Epithelial cell of proximal tubule (primary cell): ENCODE results near the gene PSTPIP1. TPM values are rescaled to one million over a fixed set of nuclear protein-coding genes. Genes with fewer than 3 reads are reported as not detected.

Source experiments
- DNase-seq: peaks from one replicate; pipeline ENCODE4 v3.0.0-alpha.2; 2011; ENCODE audit warnings: low read depth
- H3K4me3 ChIP-seq: 2 replicates; pipeline ENCODE4 v1.5.1; 2011; ENCODE audit warnings: low read depth, mild to moderate bottlenecking, low read length
- CTCF ChIP-seq: conservative IDR thresholded peaks from 2 replicates; pipeline ENCODE4 v1.5.1; 2012; ENCODE audit warnings: low read depth, mild to moderate bottlenecking, low read length
- total RNA-seq: library from RNA; depleted of rRNA; stranded (reverse); fragments of >200 nt; gene quantifications from 2 replicates; pipeline ENCODE4 v1.2.3, GENCODE V29; 2015

The PSTPIP1 gene
- total RNA-seq, 1 donor from 2014 or later: not detected

DNA sequence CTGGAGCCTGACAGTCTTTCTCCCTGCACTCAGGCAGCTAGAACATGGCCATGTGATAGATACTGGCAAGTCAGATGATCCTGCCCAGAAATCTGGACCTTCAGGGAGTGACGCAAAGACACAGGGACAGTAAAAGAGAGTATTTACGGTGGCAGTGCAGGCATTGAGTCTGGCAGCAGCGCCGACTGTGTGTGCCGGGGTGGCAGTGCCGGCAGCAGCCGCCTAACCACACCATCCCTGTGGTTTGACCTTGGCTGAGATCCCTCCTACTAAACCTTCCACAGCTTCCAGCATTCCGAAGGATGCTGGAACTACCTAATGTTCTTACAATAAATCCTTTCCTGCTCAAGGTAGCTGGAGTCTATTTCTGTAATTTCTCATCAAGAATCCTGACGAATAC, 80.6 kb downstream of the PSTPIP1 start:
- DNase-seq: no peak
- no peak for TF ChIP-seq CTCF
- no peak overlapping the region for H3K4me3 ChIP-seq

DNA sequence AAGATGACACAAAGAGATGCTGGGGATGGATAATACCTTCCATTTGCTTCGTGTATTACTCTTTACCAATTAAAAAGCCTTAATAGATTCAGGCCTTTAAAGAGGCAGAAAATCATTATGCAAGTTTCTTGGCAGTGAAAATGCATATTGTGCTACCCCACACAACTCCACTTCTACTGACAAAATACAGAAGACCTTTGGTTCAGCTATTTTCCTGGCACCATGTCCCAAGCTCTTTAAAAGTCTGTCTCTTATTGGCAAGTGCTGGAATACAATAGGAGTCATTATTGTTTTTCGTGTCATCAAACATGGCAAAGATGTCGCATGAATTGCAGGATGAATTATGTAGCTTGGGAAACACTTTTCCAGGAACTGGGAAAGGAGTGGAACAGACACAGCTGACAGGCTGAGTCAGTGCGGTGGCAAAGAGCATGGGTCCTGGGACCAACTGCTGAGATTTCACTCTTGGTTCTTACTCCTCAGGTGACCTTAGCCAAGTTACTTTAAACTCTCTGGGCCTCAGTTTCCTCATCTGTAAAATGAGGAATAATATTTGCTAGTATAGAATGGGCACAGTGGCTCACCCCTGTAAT, 81.5 kb downstream of the PSTPIP1 start:
- no peak for DNase-seq
- no peak overlapping the region for H3K4me3 ChIP-seq
- no peak for TF ChIP-seq CTCF

GRCh38 chr15:77081971-77082370, 87.0 kb downstream of the PSTPIP1 start:
- no peak for TF ChIP-seq CTCF
- no peak for DNase-seq

GRCh38 chr15:77083381-77084160, 88.6 kb downstream of the PSTPIP1 start:
- DNase-seq: no peak
- peak overlapping the region; percentile 28 for H3K4me3 ChIP-seq
- no peak for TF ChIP-seq CTCF

More at GRCh38 chr15:77081971-77082370, 87.0 kb downstream of the PSTPIP1 start:
- no peak overlapping the region for H3K4me3 ChIP-seq

GRCh38 chr15:77084436-77084835, 89.5 kb downstream of the PSTPIP1 start:
- H3K4me3 ChIP-seq: no peak overlapping the region
- no peak for DNase-seq
- TF ChIP-seq CTCF: no peak

GRCh38 chr15:77085297-77085696, 90.4 kb downstream of the PSTPIP1 start:
- DNase-seq: no peak
- no peak overlapping the region for H3K4me3 ChIP-seq
- TF ChIP-seq CTCF: no peak

Other genes starting within 250 kb of the PSTPIP1 start
- 5.4 and 13.3 TPM in 2 replicates for gene SCAPER, start 89.8 kb upstream of the PSTPIP1 start, total RNA-seq
- 82.2 and 90.1 TPM in 2 replicates for gene RCN2, start 63.4 kb upstream of the PSTPIP1 start, total RNA-seq
- gene TSPAN3, start 76.0 kb downstream of the PSTPIP1 start, total RNA-seq: 252 and 290 TPM in 2 replicates